GM23338 (cell line): Measurements from ENCODE around the gene ARMC8. TPM values are rescaled to one million over a fixed set of nuclear protein-coding genes. Genes with fewer than 3 reads are reported as not detected.

ENCODE experiments used
- ATAC-seq: fragments of 200-7000 bp; cut with Tn5 transposase; 3 replicates; pipeline ENCODE4 v1.9.1; 2020
- DNase-seq: peaks from one replicate; pipeline ENCODE4 v3.0.0-alpha.2; 2015; ENCODE audit warnings: low spot score
- H2AFZ ChIP-seq: fragments of 200-600 bp; sonication (generic); 2 replicates; pipeline ENCODE4 v1.8.0; 2016; ENCODE audit warnings: antibody characterized with exemption, mild to moderate bottlenecking, moderate library complexity
- H3F3A ChIP-seq: fragments of 200-600 bp; sonication (generic); replicated peaks from 2 replicates; pipeline ENCODE4 v1.8.0; 2017; ENCODE audit warnings: antibody characterized with exemption, mixed run types, low read depth
- H3K27ac ChIP-seq: fragments of 200-600 bp; sonication (generic); 2 replicates; pipeline ENCODE4 v1.6.1; 2016; ENCODE audit warnings: low read depth
- H3K27me3 ChIP-seq: fragments of 200-600 bp; sonication (generic); 2 replicates; pipeline ENCODE4 v1.8.0; 2016; ENCODE audit warnings: mild to moderate bottlenecking, mixed run types, moderate library complexity; ENCODE audit not compliant: insufficient read depth
- H3K36me3 ChIP-seq: fragments of 200-600 bp; sonication (generic); 2 replicates; pipeline ENCODE4 v1.8.0; 2016; ENCODE audit warnings: mild to moderate bottlenecking; ENCODE audit not compliant: insufficient read depth
- H3K4me1 ChIP-seq: fragments of 200-600 bp; sonication (generic); 2 replicates; pipeline ENCODE4 v1.8.0; 2016; ENCODE audit warnings: mild to moderate bottlenecking, moderate library complexity; ENCODE audit not compliant: insufficient read depth
- H3K4me2 ChIP-seq: fragments of 200-600 bp; sonication (generic); 2 replicates; pipeline ENCODE4 v1.7.1; 2017; ENCODE audit warnings: mixed run types
- H3K4me3 ChIP-seq: fragments of 200-600 bp; sonication (generic); 2 replicates; pipeline ENCODE4 v1.6.1; 2016; ENCODE audit warnings: mixed run types
- H3K79me2 ChIP-seq: fragments of 200-600 bp; sonication (generic); replicated peaks from 2 replicates; pipeline ENCODE4 v1.8.0; 2017; ENCODE audit warnings: mild to moderate bottlenecking; ENCODE audit not compliant: insufficient read depth
- H3K9me2 ChIP-seq: fragments of 200-600 bp; sonication (generic); 2 replicates; pipeline ENCODE4 v1.8.0; 2017; ENCODE audit not compliant: insufficient read depth
- H4K20me1 ChIP-seq: fragments of 200-600 bp; sonication (generic); replicated peaks from 2 replicates; pipeline ENCODE4 v1.8.0; 2017; ENCODE audit warnings: mild to moderate bottlenecking; ENCODE audit not compliant: insufficient read depth
- H3K27ac Mint-ChIP-seq: 2 replicates; pipeline ENCODE4 v1.8.0; 2020; ENCODE audit warnings: inconsistent platforms, mild to moderate bottlenecking, moderate library complexity, mixed read lengths
- H3K27me3 Mint-ChIP-seq: 3 replicates; pipeline ENCODE4 v1.8.0; 2022; ENCODE audit warnings: low read depth, mild to moderate bottlenecking, moderate library complexity, mixed read lengths, inconsistent platforms; ENCODE audit not compliant: insufficient read depth, poor library complexity
- H3K36me3 Mint-ChIP-seq: 3 replicates; pipeline ENCODE4 v1.8.0; 2021; ENCODE audit warnings: low read depth, mild to moderate bottlenecking, inconsistent platforms, moderate library complexity, mixed read lengths
- H3K4me1 Mint-ChIP-seq: 3 replicates; pipeline ENCODE4 v1.8.0; 2020; ENCODE audit warnings: mild to moderate bottlenecking, inconsistent platforms, mixed read lengths
- H3K4me3 Mint-ChIP-seq: 3 replicates; pipeline ENCODE4 v1.8.0; 2021; ENCODE audit warnings: moderate library complexity, mild to moderate bottlenecking, inconsistent platforms, mixed read lengths
- H3K9me3 Mint-ChIP-seq: 3 replicates; pipeline ENCODE4 v1.8.0; 2020; ENCODE audit warnings: moderate library complexity, mild to moderate bottlenecking, inconsistent platforms, mixed read lengths
- CREB1 ChIP-seq: fragments of 250-450 bp; sonication (Bioruptor Pico); IDR thresholded peaks from 2 replicates; pipeline ENCODE4 v1.5.0; 2020; ENCODE audit warnings: low read depth, mild to moderate bottlenecking, moderate library complexity
- ETS1 ChIP-seq: IDR thresholded peaks from 2 replicates; pipeline ENCODE4 v1.6.1; 2016; ENCODE audit warnings: antibody characterized with exemption
- EZH2 ChIP-seq: fragments of 200-600 bp; sonication (generic); IDR thresholded peaks from one replicate; pipeline ENCODE4 v1.8.0; 2017; ENCODE audit warnings: antibody characterized with exemption, mild to moderate bottlenecking, low read depth; ENCODE audit not compliant: unreplicated experiment
- EZH2phosphoT487 ChIP-seq: fragments of 200-600 bp; sonication (generic); IDR thresholded peaks from one replicate; pipeline ENCODE4 v1.8.1; 2018; ENCODE audit warnings: antibody characterized with exemption; ENCODE audit not compliant: unreplicated experiment
- JUNB ChIP-seq: IDR thresholded peaks from one replicate; pipeline ENCODE4 v1.6.1; 2016; ENCODE audit warnings: antibody characterized with exemption; ENCODE audit not compliant: unreplicated experiment
- NANOG ChIP-seq: IDR thresholded peaks from 2 replicates; pipeline ENCODE4 v1.6.1; 2016; ENCODE audit warnings: antibody characterized with exemption, borderline replicate concordance
- POLR2AphosphoS5 ChIP-seq: IDR thresholded peaks from 2 replicates; pipeline ENCODE4 v1.6.1; 2016; ENCODE audit warnings: antibody characterized with exemption, low read depth
- STAT1 ChIP-seq: IDR thresholded peaks from one replicate; pipeline ENCODE4 v1.6.1; 2016; ENCODE audit warnings: antibody characterized with exemption; ENCODE audit not compliant: unreplicated experiment
- ZNF114 ChIP-seq: fragments of 250-450 bp; sonication (Bioruptor Pico); IDR thresholded peaks from 2 replicates; pipeline ENCODE4 v1.5.0; 2020; ENCODE audit warnings: mild to moderate bottlenecking, moderate library complexity
- ZNF331 ChIP-seq: fragments of 250-450 bp; sonication (Bioruptor Pico); IDR thresholded peaks from 2 replicates; pipeline ENCODE4 v1.5.0; 2020; ENCODE audit warnings: low read depth, mild to moderate bottlenecking, moderate library complexity
- polyA plus RNA-seq: library from polyadenylated mRNA; unstranded; fragments of >200 nt; fragmentation: Nextera tagmentation; extraction: Ambion mirVana; gene quantifications from 2 replicates; pipeline ENCODE4 v1.2.1, GENCODE V29; 2016
- total RNA-seq: library from RNA; depleted of rRNA; stranded (reverse); fragments of >200 nt; shearing (Covaris generic); gene quantifications from 2 replicates; pipeline ENCODE4 v1.2.3, GENCODE V29; 2014
- TF ChIP-seq, protein P1 (sequence below), 2 experiments: fragments of 200-600 bp in 1 of 2; sonication (generic) in 1 of 2; conservative IDR thresholded peaks; 2 replicates each; pipeline versions ENCODE4 v1.5.1 to v1.6.1; 2016 to 2017; ENCODE audit warnings: antibody characterized with exemption in 2 of 2, low read depth in 2 of 2, mild to moderate bottlenecking in 2 of 2, moderate library complexity in 1 of 2
- TF ChIP-seq, protein P2 (sequence below): IDR thresholded peaks from one replicate; pipeline ENCODE4 v1.6.1; 2018; ENCODE audit warnings: antibody characterized with exemption; ENCODE audit not compliant: unreplicated experiment
- TF ChIP-seq, protein P3 (sequence below): fragments of 250-450 bp; sonication (Bioruptor Pico); IDR thresholded peaks from 2 replicates; pipeline ENCODE4 v1.5.0; 2020; ENCODE audit warnings: mild to moderate bottlenecking, moderate library complexity

The ARMC8 gene
- total and polyA plus RNA-seq, 2 experiments from 2014 or later = 36.8 to 61.4 TPM

DNA sequence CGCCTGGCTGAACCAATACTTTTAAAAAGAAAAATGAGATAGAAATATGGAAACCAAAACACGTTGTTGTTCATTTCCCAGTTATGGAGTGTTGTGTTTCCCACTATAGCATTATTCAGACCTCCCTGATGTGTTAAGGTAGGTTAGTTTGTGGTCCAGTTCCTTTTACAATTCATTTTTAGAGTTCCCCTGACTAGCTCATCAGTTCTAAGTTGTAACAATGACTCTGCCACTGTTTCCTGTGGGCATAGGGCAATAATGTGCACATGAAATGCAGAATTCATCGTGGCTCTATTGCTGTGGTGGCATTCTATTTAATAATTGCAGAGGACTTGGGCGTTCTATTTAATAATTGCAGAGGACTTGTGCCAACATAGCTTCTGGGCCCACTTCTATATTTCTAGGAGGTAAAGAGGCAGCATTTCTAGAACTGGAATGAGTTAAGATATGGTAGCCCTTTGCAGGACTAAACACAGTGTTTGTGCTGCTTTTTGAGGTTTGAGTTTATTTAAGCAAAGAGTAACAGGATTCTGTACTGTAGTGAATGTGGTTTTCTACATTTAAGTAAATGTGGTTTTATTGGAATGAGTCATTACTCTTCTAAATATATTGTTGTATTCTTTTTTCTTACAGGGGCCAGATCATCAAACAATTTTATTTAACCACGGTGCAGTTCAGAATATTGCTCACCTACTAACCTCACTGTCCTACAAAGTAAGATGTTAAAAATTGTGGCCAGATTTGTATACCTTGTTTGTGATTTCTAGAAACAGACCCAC lies 47.5 kb downstream of the ARMC8 start:
- no peaks in the 10 kb centered on the region for H3K9me3 Mint-ChIP-seq
- no peak overlapping the region for H3K4me3 ChIP-seq
- no peak overlapping the region for H3K27ac ChIP-seq
- no peaks in the 10 kb centered on the region for H3K79me2 ChIP-seq
- no peaks in the 10 kb centered on the region for H4K20me1 ChIP-seq
- H3K9me2 ChIP-seq = no peaks in the 10 kb centered on the region
- DNase-seq = no peak
- H3K4me1 ChIP-seq = no peaks in the 10 kb centered on the region
- no peaks in the 10 kb centered on the region for H3K27me3 ChIP-seq
- H3K27ac Mint-ChIP-seq = no peak overlapping the region
- ATAC-seq = no peak
- H3K4me1 Mint-ChIP-seq = no peaks in the 10 kb centered on the region
- no peaks in the 10 kb centered on the region for H3K27me3 Mint-ChIP-seq
- TF ChIP-seq, protein P1, sequence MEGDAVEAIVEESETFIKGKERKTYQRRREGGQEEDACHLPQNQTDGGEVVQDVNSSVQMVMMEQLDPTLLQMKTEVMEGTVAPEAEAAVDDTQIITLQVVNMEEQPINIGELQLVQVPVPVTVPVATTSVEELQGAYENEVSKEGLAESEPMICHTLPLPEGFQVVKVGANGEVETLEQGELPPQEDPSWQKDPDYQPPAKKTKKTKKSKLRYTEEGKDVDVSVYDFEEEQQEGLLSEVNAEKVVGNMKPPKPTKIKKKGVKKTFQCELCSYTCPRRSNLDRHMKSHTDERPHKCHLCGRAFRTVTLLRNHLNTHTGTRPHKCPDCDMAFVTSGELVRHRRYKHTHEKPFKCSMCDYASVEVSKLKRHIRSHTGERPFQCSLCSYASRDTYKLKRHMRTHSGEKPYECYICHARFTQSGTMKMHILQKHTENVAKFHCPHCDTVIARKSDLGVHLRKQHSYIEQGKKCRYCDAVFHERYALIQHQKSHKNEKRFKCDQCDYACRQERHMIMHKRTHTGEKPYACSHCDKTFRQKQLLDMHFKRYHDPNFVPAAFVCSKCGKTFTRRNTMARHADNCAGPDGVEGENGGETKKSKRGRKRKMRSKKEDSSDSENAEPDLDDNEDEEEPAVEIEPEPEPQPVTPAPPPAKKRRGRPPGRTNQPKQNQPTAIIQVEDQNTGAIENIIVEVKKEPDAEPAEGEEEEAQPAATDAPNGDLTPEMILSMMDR (conservative IDR thresholded peaks at IDR 0.05; ENCODE audit: low read depth in 2 of 2) = no peak
- TF ChIP-seq, protein P2, sequence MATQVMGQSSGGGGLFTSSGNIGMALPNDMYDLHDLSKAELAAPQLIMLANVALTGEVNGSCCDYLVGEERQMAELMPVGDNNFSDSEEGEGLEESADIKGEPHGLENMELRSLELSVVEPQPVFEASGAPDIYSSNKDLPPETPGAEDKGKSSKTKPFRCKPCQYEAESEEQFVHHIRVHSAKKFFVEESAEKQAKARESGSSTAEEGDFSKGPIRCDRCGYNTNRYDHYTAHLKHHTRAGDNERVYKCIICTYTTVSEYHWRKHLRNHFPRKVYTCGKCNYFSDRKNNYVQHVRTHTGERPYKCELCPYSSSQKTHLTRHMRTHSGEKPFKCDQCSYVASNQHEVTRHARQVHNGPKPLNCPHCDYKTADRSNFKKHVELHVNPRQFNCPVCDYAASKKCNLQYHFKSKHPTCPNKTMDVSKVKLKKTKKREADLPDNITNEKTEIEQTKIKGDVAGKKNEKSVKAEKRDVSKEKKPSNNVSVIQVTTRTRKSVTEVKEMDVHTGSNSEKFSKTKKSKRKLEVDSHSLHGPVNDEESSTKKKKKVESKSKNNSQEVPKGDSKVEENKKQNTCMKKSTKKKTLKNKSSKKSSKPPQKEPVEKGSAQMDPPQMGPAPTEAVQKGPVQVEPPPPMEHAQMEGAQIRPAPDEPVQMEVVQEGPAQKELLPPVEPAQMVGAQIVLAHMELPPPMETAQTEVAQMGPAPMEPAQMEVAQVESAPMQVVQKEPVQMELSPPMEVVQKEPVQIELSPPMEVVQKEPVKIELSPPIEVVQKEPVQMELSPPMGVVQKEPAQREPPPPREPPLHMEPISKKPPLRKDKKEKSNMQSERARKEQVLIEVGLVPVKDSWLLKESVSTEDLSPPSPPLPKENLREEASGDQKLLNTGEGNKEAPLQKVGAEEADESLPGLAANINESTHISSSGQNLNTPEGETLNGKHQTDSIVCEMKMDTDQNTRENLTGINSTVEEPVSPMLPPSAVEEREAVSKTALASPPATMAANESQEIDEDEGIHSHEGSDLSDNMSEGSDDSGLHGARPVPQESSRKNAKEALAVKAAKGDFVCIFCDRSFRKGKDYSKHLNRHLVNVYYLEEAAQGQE = no peak
- no peak for TF ChIP-seq ETS1
- TF ChIP-seq STAT1 = no peak
- no peak for TF ChIP-seq CREB1
- no peak for TF ChIP-seq ZNF114
- TF ChIP-seq NANOG = no peak
- TF ChIP-seq POLR2AphosphoS5 = no peak
- TF ChIP-seq ZNF331 = no peak
- no peak for TF ChIP-seq EZH2
- no peak for TF ChIP-seq JUNB
- TF ChIP-seq, protein P3, sequence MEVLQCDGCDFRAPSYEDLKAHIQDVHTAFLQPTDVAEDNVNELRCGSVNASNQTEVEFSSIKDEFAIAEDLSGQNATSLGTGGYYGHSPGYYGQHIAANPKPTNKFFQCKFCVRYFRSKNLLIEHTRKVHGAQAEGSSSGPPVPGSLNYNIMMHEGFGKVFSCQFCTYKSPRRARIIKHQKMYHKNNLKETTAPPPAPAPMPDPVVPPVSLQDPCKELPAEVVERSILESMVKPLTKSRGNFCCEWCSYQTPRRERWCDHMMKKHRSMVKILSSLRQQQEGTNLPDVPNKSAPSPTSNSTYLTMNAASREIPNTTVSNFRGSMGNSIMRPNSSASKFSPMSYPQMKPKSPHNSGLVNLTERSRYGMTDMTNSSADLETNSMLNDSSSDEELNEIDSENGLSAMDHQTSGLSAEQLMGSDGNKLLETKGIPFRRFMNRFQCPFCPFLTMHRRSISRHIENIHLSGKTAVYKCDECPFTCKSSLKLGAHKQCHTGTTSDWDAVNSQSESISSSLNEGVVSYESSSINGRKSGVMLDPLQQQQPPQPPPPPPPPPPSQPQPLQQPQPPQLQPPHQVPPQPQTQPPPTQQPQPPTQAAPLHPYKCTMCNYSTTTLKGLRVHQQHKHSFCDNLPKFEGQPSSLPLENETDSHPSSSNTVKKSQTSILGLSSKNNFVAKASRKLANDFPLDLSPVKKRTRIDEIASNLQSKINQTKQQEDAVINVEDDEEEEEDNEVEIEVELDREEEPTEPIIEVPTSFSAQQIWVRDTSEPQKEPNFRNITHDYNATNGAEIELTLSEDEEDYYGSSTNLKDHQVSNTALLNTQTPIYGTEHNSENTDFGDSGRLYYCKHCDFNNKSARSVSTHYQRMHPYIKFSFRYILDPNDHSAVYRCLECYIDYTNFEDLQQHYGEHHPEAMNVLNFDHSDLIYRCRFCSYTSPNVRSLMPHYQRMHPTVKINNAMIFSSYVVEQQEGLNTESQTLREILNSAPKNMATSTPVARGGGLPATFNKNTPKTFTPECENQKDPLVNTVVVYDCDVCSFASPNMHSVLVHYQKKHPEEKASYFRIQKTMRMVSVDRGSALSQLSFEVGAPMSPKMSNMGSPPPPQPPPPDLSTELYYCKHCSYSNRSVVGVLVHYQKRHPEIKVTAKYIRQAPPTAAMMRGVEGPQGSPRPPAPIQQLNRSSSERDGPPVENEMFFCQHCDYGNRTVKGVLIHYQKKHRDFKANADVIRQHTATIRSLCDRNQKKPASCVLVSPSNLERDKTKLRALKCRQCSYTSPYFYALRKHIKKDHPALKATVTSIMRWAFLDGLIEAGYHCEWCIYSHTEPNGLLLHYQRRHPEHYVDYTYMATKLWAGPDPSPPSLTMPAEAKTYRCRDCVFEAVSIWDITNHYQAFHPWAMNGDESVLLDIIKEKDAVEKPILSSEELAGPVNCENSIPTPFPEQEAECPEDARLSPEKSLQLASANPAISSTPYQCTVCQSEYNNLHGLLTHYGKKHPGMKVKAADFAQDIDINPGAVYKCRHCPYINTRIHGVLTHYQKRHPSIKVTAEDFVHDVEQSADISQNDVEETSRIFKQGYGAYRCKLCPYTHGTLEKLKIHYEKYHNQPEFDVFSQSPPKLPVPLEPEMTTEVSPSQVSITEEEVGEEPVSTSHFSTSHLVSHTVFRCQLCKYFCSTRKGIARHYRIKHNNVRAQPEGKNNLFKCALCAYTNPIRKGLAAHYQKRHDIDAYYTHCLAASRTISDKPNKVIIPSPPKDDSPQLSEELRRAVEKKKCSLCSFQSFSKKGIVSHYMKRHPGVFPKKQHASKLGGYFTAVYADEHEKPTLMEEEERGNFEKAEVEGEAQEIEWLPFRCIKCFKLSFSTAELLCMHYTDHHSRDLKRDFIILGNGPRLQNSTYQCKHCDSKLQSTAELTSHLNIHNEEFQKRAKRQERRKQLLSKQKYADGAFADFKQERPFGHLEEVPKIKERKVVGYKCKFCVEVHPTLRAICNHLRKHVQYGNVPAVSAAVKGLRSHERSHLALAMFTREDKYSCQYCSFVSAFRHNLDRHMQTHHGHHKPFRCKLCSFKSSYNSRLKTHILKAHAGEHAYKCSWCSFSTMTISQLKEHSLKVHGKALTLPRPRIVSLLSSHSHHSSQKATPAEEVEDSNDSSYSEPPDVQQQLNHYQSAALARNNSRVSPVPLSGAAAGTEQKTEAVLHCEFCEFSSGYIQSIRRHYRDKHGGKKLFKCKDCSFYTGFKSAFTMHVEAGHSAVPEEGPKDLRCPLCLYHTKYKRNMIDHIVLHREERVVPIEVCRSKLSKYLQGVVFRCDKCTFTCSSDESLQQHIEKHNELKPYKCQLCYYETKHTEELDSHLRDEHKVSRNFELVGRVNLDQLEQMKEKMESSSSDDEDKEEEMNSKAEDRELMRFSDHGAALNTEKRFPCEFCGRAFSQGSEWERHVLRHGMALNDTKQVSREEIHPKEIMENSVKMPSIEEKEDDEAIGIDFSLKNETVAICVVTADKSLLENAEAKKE = no peak
- no peak for TF ChIP-seq EZH2phosphoT487
- H3K4me3 Mint-ChIP-seq = no peak overlapping the region
- H3K36me3 Mint-ChIP-seq = peaks cover 25% of the 10 kb centered on the region
- H3F3A ChIP-seq = no peaks in the 10 kb centered on the region
- H2AFZ ChIP-seq = no peak overlapping the region
- peaks cover 25% of the 10 kb centered on the region; the same call in 1 of the 2 replicates for H3K36me3 ChIP-seq
- no peak overlapping the region for H3K4me2 ChIP-seq
